VCaP (cell line): ENCODE data around the gene RAP1B.

Experiments used
- H3K27ac ChIP-seq: fragments of 450-650 bp; 2 replicates; pipeline ENCODE4 v1.5.1; 2017
- TF ChIP-seq, protein P1 (sequence below): fragments of 450-650 bp; conservative IDR thresholded peaks from 2 replicates; pipeline ENCODE4 v1.5.1; 2017; ENCODE audit warnings: mild to moderate bottlenecking, moderate library complexity

Gene RAP1B

DNA sequence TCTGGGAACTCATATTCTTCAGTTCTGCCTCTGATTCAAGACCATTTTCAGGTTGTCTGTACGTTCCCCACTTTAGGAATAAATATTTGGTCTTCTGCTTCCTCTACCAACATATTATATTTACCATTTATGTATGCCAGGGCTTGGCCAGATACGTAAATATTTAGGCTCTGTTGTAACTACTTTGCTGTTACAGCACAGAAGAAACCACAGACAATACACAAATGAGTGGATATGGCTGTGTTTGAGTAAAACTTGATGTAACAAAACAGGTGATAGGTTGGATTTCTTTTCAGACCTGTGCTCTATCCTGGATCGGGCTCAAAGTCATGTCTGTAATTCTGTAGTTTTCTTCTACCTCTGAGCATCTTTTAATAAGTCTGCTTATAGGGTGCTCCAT, 37.5 kb downstream of the RAP1B start:
- no peak overlapping the region for H3K27ac ChIP-seq
- TF ChIP-seq, protein P1, sequence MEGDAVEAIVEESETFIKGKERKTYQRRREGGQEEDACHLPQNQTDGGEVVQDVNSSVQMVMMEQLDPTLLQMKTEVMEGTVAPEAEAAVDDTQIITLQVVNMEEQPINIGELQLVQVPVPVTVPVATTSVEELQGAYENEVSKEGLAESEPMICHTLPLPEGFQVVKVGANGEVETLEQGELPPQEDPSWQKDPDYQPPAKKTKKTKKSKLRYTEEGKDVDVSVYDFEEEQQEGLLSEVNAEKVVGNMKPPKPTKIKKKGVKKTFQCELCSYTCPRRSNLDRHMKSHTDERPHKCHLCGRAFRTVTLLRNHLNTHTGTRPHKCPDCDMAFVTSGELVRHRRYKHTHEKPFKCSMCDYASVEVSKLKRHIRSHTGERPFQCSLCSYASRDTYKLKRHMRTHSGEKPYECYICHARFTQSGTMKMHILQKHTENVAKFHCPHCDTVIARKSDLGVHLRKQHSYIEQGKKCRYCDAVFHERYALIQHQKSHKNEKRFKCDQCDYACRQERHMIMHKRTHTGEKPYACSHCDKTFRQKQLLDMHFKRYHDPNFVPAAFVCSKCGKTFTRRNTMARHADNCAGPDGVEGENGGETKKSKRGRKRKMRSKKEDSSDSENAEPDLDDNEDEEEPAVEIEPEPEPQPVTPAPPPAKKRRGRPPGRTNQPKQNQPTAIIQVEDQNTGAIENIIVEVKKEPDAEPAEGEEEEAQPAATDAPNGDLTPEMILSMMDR = no peak

DNA sequence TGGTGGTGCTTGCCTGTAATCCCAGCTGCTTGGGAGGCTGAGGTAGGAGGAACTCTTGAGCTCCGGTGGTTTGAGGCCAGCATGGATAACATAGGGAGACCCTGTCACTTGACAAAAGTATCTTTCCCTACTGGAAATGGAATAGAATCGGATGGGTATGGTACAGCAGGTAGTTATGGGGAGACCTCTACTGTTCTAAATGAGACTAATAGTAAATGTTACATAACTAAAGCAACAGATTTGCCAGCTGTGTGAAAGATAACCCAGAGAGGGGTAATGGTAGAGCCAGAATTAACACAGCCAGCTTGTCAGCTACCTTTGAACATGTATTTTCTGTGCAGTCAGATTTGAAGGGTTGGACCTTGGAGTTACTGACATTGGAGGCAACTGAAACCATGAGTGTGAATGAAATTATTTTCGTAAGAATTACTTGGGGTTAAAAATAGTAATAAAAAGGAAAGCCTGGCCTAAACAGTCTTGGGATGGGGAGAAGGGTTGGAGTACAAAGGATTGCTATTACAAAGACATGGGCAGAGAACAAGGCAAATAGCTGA, 54.4 kb downstream of the RAP1B start:
- no peak overlapping the region for H3K27ac ChIP-seq
- TF ChIP-seq, protein P1 = peak; percentile 66

DNA sequence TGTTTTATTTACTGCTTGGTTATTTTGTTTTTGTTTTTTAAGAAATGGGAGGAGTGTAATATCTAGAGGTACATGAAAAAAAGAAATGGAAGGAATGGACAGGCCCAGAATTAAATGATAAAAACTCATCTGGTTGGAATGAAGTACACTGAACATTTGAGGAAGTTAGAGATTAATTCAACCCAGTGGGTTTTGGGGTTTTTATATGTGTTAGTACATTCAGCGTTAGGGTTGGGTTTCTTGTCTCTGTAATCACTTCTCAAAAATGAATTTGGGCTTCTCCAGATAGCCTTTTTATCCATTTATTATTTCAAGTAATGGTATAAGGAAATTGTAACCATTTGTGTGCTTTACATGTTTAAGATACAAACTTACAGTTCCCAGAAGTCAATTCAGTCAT, 56.6 kb downstream of the RAP1B start:
- H3K27ac ChIP-seq = no peak overlapping the region
- TF ChIP-seq, protein P1 = no peak

DNA sequence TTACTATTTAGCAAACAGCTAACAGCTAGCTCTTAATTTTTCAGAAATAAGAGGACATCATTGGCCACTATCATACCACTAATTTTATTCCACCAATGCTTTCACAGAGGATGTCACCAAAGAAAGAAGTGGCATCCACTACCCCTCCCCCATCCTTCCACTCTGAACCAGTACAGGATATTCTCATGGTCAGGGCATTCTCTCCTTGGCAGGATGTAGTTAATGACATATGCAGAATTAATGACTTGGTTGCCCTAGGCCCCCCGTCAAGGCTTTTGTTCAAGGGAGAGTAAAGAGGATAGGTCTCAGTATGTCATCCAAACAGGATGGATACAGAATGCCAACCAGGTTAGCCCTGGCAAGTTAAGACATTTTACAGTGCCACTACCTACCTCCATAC, 57.2 kb downstream of the RAP1B start:
- H3K27ac ChIP-seq = no peak overlapping the region
- TF ChIP-seq, protein P1 = no peak

DNA sequence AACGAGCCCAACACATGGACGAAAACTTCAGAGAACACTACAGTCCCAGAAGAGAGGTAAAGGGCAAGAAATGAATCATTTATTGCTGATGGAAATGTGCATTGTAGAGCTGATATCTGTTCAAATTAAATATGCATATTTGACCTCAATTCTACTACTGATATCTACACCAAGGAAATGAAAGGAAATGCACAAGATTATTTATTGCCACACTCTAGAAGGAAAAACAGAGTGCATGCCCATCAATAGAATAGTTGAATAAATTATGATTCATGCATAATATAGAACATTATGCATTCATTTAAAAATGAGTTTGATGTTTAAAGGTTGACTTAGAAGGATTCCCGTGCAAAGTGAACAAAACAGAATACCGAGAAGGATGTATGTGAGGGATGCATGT, 60.5 kb downstream of the RAP1B start:
- no peak overlapping the region for H3K27ac ChIP-seq
- TF ChIP-seq, protein P1 = no peak

DNA sequence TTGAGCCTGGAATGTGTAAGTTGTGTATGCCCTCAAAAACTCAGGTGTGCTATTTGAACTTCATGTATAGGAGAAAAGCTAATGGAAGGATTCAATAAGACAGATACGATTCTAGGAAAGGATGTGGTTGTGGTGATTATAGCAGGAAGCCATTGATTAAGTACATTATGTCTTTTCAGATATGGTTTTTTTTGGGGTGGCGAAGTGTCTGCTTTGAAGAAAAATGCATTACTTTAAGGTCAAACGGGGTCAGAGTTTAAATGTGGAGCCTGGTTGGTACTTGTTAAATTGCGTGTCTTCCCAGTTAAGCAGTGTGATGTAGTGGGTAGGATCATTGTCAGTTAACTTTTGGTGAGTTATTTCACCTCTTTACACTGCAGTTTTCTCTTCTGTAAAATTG, 63.1 kb downstream of the RAP1B start:
- H3K27ac ChIP-seq = no peak overlapping the region
- TF ChIP-seq, protein P1 = no peak

DNA sequence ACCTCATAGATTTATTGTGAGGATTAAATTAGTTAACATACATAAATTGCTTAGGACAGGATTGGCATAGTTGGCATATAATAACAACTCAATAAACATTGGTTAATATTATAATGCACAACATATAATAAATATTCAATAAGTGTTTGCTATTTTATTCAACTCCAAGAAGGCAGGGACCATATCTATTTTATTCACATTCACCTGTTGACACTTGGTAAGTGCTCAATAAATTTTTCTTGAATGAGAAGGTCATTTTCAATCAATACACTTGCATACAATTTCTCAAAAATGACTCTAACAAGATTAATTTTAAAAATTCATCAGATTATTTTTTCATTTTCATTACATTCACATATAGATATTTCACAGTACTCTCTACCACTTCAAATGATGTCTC, 63.7 kb downstream of the RAP1B start:
- TF ChIP-seq, protein P1 = no peak
- no peak overlapping the region for H3K27ac ChIP-seq
